Neural cell (in vitro differentiated cells): ENCODE measurements around the gene UBN1. TPM values are rescaled to one million over a fixed set of nuclear protein-coding genes. Genes with fewer than 3 reads are reported as not detected.
"Not testable (repeated sequence)": the region's sequence is repeated elsewhere in the genome, so short reads cannot be mapped to it uniquely, and the experiment has no call there.

Experiments
- H2AFZ ChIP-seq: fragments of 200-600, 300-800 bp; sonication (generic), shearing (Covaris generic); 2 replicates; pipeline ENCODE4 v1.6.0; 2014; ENCODE audit warnings: low read depth, mild to moderate bottlenecking, antibody characterized with exemption, low read length, moderate library complexity
- H3F3A ChIP-seq: fragments of 200-600 bp; shearing (Covaris generic); 2 replicates; pipeline ENCODE4 v1.6.1; 2016; ENCODE audit warnings: mild to moderate bottlenecking, moderate library complexity, mixed read lengths, antibody characterized with exemption, low read length; ENCODE audit not compliant: insufficient read depth, poor library complexity, severe bottlenecking
- H3K27ac ChIP-seq: fragments of 200-600, 300-800 bp; sonication (generic), shearing (Covaris generic); 2 replicates; pipeline ENCODE4 v1.5.1; 2014; ENCODE audit warnings: mild to moderate bottlenecking, low read length, moderate library complexity
- H3K27me3 ChIP-seq: fragments of 300-800, 200-600 bp; sonication (generic), shearing (Covaris generic); 2 replicates; pipeline ENCODE4 v1.6.0; 2014; ENCODE audit warnings: mild to moderate bottlenecking, low read depth, low read length, moderate library complexity; ENCODE audit not compliant: insufficient read depth
- H3K36me3 ChIP-seq: fragments of 300-800, 200-600 bp; sonication (generic), shearing (Covaris generic); 2 replicates; pipeline ENCODE4 v1.5.1; 2014; ENCODE audit warnings: mild to moderate bottlenecking, antibody characterized with exemption, low read length, moderate library complexity; ENCODE audit not compliant: insufficient read depth
- H3K4me2 ChIP-seq: fragments of 300-800, 200-600 bp; sonication (generic), shearing (Covaris generic); 2 replicates; pipeline ENCODE4 v1.6.0; 2014; ENCODE audit warnings: mild to moderate bottlenecking, low read length
- H3K4me3 ChIP-seq: fragments of 300-800, 200-600 bp; sonication (generic), shearing (Covaris generic); 2 replicates; pipeline ENCODE4 v1.5.1; 2014; ENCODE audit warnings: mild to moderate bottlenecking, low read length, moderate library complexity
- H3K79me2 ChIP-seq: fragments of 200-600 bp; shearing (Covaris generic); replicated peaks from 2 replicates; pipeline ENCODE4 v1.6.0; 2014; ENCODE audit warnings: mild to moderate bottlenecking, low read length, moderate library complexity; ENCODE audit not compliant: insufficient read depth
- H3K9ac ChIP-seq: fragments of 300-800, 200-600 bp; sonication (generic), shearing (Covaris generic); 2 replicates; pipeline ENCODE4 v1.6.1; 2016; ENCODE audit warnings: mild to moderate bottlenecking, low read length, mixed read lengths
- H3K9me2 ChIP-seq: fragments of 200-600 bp; shearing (Covaris generic); 2 replicates; pipeline ENCODE4 v1.6.1; 2016; ENCODE audit warnings: mild to moderate bottlenecking, low read length, mixed read lengths; ENCODE audit not compliant: insufficient read depth
- H3K9me3 ChIP-seq: fragments of 200-600, 300-800 bp; sonication (generic), shearing (Covaris generic); 2 replicates; pipeline ENCODE4 v1.6.1; 2016; ENCODE audit warnings: mild to moderate bottlenecking, mixed run types, low read length, moderate library complexity, mixed read lengths
- H4K20me1 ChIP-seq: fragments of 200-600 bp; shearing (Covaris generic); 2 replicates; pipeline ENCODE4 v1.6.1; 2016; ENCODE audit warnings: mild to moderate bottlenecking, mixed run types; ENCODE audit not compliant: insufficient read depth
- EP300 ChIP-seq: fragments of 450-650 bp; conservative IDR thresholded peaks from 2 replicates; pipeline ENCODE4 v1.6.1; 2014; ENCODE audit warnings: antibody characterized with exemption, mild to moderate bottlenecking, moderate library complexity; ENCODE audit not compliant: poor library complexity, severe bottlenecking
- EZH2 ChIP-seq: fragments of 200-600, 300-800 bp; shearing (Covaris generic), sonication (generic); IDR thresholded peaks from 2 replicates; pipeline ENCODE4 v1.6.1; 2014; ENCODE audit warnings: antibody characterized with exemption, low read length, borderline replicate concordance, mild to moderate bottlenecking; ENCODE audit not compliant: insufficient read depth, poor library complexity, severe bottlenecking
- MXI1 ChIP-seq: fragments of 450-650 bp; conservative IDR thresholded peaks from 2 replicates; pipeline ENCODE4 v1.6.1; 2014; ENCODE audit warnings: antibody characterized with exemption, mild to moderate bottlenecking; ENCODE audit not compliant: poor library complexity, severe bottlenecking
- POLR2AphosphoS5 ChIP-seq: IDR thresholded peaks from 2 replicates; pipeline ENCODE4 v1.6.1; 2012
- RAD21 ChIP-seq: fragments of 450-650 bp; conservative IDR thresholded peaks from 2 replicates; pipeline ENCODE4 v1.6.1; 2014; ENCODE audit warnings: antibody characterized with exemption, mild to moderate bottlenecking, moderate library complexity
- SMC3 ChIP-seq: fragments of 450-650 bp; conservative IDR thresholded peaks from 2 replicates; pipeline ENCODE4 v1.6.1; 2014; ENCODE audit warnings: antibody characterized with exemption, mild to moderate bottlenecking, moderate library complexity; ENCODE audit not compliant: poor library complexity
- TAF1 ChIP-seq: IDR thresholded peaks from 2 replicates; pipeline ENCODE4 v1.6.1; 2012; ENCODE audit warnings: low read depth
- polyA plus RNA-seq: library from polyadenylated mRNA; depleted of rRNA; stranded (reverse); fragments of >200 nt; gene quantifications from 2 replicates; pipeline ENCODE4 v1.2.3, GENCODE V29; 2014
- TF ChIP-seq, protein P1 (sequence below): IDR thresholded peaks from 2 replicates; pipeline ENCODE4 v1.6.1; 2012; ENCODE audit warnings: borderline replicate concordance
- TF ChIP-seq, protein P2 (sequence below): fragments of 450-650 bp; IDR thresholded peaks from 2 replicates; pipeline ENCODE4 v1.5.1; 2014; ENCODE audit warnings: antibody characterized with exemption, mild to moderate bottlenecking, moderate library complexity; ENCODE audit not compliant: poor library complexity, severe bottlenecking

UBN1 gene
- polyA plus RNA-seq, 1 donor from 2014 or later, result 17.1 TPM

DNA sequence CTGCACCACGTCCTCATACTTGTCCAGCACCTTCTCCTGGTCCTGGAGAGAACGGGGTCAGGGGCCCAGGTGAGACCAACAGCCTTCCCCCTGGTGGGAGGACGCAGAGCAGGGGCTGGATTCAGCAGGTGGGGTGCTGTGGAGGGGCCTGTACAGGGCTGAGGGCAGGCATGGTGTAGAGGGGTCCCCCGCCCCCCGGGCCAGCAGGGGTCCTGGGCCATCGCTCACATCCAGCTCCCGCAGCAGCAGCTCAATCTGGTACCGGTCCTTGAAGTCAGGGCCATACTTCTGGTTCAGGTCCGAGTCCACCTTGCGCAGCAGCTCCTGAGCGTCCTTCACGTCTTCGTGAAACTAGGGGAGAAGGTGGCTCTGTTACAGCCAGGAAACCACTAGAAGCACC, 48.1 kb downstream of the UBN1 start:
- Histone ChIP-seq H3K36me3 (no peaks in the 10 kb centered on the region), H3K27me3 (no peaks in the 10 kb centered on the region), H4K20me1 (no peaks in the 10 kb centered on the region), H3K27ac (no peak overlapping the region), H3K4me2 (no peak overlapping the region), H3K9ac (no peak overlapping the region), H3K79me2 (no peaks in the 10 kb centered on the region), H2AFZ (no peak overlapping the region), H3F3A (no peaks in the 10 kb centered on the region), H3K9me2 (no peaks in the 10 kb centered on the region), H3K4me3 (no peak overlapping the region), H3K9me3 (peaks cover 3% of the 10 kb centered on the region)
- TF ChIP-seq POLR2AphosphoS5 (no peak), SMC3 (no peak), EP300 (no peak), TAF1 (no peak), MXI1 (no peak), EZH2 (no peak), RAD21 (no peak)
- TF ChIP-seq, protein P1, sequence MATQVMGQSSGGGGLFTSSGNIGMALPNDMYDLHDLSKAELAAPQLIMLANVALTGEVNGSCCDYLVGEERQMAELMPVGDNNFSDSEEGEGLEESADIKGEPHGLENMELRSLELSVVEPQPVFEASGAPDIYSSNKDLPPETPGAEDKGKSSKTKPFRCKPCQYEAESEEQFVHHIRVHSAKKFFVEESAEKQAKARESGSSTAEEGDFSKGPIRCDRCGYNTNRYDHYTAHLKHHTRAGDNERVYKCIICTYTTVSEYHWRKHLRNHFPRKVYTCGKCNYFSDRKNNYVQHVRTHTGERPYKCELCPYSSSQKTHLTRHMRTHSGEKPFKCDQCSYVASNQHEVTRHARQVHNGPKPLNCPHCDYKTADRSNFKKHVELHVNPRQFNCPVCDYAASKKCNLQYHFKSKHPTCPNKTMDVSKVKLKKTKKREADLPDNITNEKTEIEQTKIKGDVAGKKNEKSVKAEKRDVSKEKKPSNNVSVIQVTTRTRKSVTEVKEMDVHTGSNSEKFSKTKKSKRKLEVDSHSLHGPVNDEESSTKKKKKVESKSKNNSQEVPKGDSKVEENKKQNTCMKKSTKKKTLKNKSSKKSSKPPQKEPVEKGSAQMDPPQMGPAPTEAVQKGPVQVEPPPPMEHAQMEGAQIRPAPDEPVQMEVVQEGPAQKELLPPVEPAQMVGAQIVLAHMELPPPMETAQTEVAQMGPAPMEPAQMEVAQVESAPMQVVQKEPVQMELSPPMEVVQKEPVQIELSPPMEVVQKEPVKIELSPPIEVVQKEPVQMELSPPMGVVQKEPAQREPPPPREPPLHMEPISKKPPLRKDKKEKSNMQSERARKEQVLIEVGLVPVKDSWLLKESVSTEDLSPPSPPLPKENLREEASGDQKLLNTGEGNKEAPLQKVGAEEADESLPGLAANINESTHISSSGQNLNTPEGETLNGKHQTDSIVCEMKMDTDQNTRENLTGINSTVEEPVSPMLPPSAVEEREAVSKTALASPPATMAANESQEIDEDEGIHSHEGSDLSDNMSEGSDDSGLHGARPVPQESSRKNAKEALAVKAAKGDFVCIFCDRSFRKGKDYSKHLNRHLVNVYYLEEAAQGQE, result no peak
- TF ChIP-seq, protein P2, sequence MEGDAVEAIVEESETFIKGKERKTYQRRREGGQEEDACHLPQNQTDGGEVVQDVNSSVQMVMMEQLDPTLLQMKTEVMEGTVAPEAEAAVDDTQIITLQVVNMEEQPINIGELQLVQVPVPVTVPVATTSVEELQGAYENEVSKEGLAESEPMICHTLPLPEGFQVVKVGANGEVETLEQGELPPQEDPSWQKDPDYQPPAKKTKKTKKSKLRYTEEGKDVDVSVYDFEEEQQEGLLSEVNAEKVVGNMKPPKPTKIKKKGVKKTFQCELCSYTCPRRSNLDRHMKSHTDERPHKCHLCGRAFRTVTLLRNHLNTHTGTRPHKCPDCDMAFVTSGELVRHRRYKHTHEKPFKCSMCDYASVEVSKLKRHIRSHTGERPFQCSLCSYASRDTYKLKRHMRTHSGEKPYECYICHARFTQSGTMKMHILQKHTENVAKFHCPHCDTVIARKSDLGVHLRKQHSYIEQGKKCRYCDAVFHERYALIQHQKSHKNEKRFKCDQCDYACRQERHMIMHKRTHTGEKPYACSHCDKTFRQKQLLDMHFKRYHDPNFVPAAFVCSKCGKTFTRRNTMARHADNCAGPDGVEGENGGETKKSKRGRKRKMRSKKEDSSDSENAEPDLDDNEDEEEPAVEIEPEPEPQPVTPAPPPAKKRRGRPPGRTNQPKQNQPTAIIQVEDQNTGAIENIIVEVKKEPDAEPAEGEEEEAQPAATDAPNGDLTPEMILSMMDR, result no peak

DNA sequence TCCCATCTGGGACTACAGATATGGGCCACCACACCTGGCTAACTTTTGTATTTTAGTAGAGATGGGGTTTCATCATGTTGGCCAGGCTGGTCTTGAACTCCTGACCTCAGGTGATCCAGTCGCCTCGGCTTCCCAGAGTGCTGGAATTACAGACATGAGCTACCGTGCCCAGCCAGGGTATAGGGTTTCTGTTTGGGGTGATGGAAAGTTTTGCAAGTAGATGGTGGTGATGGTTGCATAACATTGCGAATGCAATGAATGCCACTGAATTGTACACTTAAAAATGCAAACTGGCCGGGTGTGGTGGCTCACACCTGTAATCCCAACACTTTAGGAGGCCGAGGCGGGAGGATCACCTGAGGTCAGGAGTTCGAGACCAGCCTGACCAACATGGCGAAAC, 49.5 kb downstream of the UBN1 start:
- not testable (repeated sequence) for H3K4me2 ChIP-seq, H3K9ac ChIP-seq, H3F3A ChIP-seq

DNA sequence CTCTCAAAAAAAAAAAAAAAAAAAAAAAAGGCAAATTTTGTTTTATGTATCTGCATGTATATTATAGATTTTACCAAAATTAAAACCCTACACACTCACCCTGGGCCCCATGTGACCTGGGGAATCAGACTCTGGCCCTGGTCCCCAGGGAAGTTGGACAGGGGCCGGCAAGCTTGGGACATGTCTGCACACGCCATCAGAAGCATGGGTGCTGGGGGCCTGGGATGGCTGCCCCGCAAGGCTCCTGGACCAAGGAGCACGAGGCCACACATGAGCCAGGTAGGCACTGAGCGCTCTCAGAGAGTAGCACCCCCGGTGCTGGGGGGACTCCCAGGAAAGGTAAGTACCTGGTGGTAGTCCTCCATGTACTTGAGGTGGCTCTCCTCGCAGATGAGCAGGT, 50.0 kb downstream of the UBN1 start:
- H3K9me2 ChIP-seq, result no peaks in the 10 kb centered on the region
- no peak overlapping the region for H2AFZ ChIP-seq
- no peaks in the 10 kb centered on the region for H3K79me2 ChIP-seq
- H3K4me2 ChIP-seq, result no peak overlapping the region
- H3F3A ChIP-seq, result no peaks in the 10 kb centered on the region
- peaks cover 3% of the 10 kb centered on the region for H3K9me3 ChIP-seq
- H3K27me3 ChIP-seq, result no peaks in the 10 kb centered on the region
- H3K36me3 ChIP-seq, result no peaks in the 10 kb centered on the region
- H3K9ac ChIP-seq, result no peak overlapping the region
- H3K27ac ChIP-seq, result no peak overlapping the region
- H4K20me1 ChIP-seq, result no peaks in the 10 kb centered on the region
- no peak for TF ChIP-seq POLR2AphosphoS5
- no peak overlapping the region for H3K4me3 ChIP-seq

More for the DNA sequence above, 49.5 kb downstream of the UBN1 start:
- not testable (repeated sequence) for H3K9me2 ChIP-seq, H3K27ac ChIP-seq, H3K79me2 ChIP-seq, H3K9me3 ChIP-seq, H4K20me1 ChIP-seq, H2AFZ ChIP-seq, H3K4me3 ChIP-seq, H3K27me3 ChIP-seq, H3K36me3 ChIP-seq
